Left cardiac atrium (tissue), 4 donors: Measurements from ENCODE around the gene ASTL. TPM values are rescaled to one million over a fixed set of nuclear protein-coding genes. Genes with fewer than 3 reads are reported as not detected.

ENCODE experiments used
- ATAC-seq, 2 donors: fragments of 200-7000 bp; cut with Tn5 transposase; one replicate each; pipeline ENCODE4 v1.9.1; 2020; ENCODE audit warnings: mild to moderate bottlenecking in 2 of 2, moderate library complexity in 2 of 2
- DNase-seq: peaks from one replicate; pipeline ENCODE4 v3.0.0-alpha.2; 2020
- intact Hi-C, 2 donors: fragments of 100-400 bp; cut with DNase I; formaldehyde crosslinking; loops; one replicate each; pipeline versions ENCODE4 v1.14.1 to v1.15.1; 2022 to 2023
- long read RNA-seq: library from polyadenylated mRNA; unstranded; transcript quantifications from one replicate; pipeline ENCODE4 v2.0.0, GENCODE V29; 2021
- total RNA-seq, 2 donors: library from RNA; stranded (reverse); fragmentation: NEBNext Ultra II Directional; extraction: Animal tissue kit (Norgen Biotek cat#: 25700); gene quantifications; one replicate each; pipeline ENCODE4 v1.2.1, GENCODE V29; 2021
- donor health status: DM: no; HTN: yes; CAD: no.
- donor health status: DM: no; HTN: yes; CAD: no; lungs with severe emphysema.
- donor health status: DM: yes; HTN: yes; CAD: no.
- donor health status: Dilated cardiomyopathy.

ASTL gene
- total RNA-seq: not detected
- long read RNA-seq: 0 reads

DNA sequence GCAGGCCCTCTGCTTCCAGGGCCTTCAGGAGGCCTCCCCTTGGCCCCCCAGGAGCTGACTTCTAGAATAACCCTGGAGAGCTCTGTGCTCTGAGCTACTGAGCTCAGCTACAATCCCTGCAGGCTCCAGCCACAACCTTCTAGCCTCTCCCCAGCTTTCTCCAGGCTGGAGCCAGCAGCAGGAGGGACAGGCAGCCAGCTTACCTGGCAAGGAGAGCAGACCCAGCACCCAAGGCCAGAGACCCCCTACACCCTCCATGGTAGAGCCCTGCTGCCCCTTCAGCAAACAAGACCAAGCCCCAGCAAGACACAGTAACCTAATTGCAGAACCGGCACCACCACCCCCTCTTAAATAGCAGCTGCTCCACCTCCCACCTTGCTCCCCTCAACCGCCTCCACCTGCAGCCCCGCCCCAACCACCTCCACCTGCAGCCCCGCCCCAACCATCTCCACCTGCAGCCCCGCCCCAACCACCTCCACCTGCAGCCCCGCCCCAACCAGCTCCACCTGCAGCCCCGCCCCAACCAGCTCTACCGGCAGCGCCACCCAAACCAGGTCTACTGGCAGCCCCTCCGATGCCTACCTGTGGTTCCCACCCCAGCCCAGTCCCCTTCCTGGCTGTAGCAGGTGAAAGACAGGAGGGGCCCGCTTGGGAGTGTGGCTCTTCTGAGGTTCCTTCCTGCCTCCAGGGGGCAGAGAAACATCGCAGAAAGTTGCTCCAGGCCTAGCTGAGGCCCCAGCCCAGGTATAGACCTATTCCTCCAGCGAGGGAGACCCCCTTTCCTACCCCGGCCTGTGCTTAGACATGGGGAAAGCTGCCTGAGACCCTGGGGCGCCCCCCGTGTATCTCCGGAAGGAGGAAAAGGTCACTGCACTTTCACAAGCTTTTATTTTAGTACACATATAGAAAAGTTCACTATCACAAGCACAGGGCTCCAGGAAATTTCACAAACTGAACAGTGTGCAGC, at the start of gene ASTL:
ASTL (minus strand) TSS at position 324 of the 967 bp plus-strand sequence; CDS start at position 258, 66 bp downstream.
- no peak for DNase-seq
- intact Hi-C loops: loop anchor here (2.0 to 10.0 kb wide), 3 partner anchors 116 to 369 kb away; partner anchors contain the start of gene NEURL3 (in 2 of the 2)
- ATAC-seq: peak; percentile 54 to 65

DNA sequence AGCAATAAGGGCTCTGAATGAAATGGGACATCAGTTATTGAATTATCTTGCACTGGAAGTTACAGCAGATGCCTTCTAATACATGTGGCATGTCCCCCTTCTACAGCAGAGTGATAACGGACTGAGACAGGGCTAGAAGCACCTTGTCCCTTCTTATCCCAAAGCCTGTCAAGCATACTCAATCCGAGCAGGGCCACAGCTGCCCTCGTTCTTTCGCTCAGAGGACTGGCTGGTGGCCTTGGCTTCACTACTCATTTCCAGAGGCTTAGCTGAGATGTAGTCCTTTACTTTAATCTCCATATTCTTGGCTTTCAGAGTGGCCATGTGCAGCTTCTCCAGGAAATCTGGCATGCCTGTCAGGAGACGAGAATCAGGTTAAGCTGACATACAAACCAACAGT, 48.3 kb upstream of the ASTL start:
- intact Hi-C loops: no loop called here
- no peak for ATAC-seq
- no peak for DNase-seq

DNA sequence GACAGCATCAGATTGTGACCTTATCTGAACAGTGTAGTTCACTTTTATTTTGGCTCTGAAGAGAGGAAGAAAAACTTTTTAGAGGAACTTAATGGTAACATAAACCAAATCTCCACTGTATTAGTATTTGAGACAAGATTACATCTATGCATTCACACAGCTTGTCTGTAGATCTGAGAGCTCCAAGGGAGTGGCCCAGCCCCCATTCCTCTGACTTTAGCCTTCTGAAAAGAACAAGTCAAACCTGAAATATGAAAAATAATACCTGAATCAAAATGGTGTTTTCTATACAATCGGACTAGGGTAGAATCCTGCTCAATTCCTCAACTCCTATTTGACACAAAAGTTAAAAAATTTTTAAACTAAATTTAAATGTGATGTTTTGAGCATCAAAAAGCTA, 47.2 kb upstream of the ASTL start:
- ATAC-seq (no peak), DNase-seq (no peak)
- intact Hi-C loops: no loop called here

DNA sequence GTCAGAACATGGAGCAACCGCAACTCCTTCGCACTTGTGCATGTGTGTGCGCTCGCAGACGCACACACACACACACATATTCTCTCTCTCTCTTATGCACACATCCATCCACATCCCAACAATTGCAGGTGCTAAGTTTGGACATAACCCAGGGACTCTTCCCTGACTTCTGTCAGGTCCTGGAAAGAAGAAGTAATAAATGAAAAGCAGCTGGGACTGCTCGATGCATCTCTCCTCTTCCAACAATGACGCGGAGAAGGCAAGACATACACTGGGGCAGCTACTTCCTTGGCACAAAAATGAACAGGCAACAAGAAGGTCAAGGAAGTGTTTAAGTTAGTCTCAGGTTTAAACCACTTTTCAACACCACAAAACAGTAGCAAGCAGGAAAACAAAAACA, 46.7 kb upstream of the ASTL start:
- ATAC-seq (no peak), DNase-seq (no peak)
- intact Hi-C loops: no loop called here

DNA sequence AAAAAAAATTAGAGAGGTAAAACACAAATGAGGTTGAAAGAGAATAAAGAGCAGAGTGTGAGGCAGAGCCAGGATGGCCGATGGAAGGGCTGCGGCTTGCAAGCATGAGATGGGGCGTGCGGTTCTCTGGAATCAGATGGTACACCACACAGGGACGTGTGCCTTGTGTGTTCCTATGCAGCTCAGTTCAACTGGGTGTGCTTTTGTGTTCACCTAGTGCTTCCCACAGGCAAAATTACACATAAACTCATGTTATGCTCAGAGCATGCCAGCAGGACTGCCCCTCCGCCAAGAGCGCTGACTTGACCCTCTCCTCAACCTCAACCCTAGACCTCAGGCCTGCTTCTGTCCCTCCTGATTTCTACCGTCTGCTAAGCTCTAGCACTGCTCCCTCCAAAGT, 45.9 kb upstream of the ASTL start:
- intact Hi-C loops: no loop called here
- no peak for DNase-seq
- ATAC-seq: no peak

DNA sequence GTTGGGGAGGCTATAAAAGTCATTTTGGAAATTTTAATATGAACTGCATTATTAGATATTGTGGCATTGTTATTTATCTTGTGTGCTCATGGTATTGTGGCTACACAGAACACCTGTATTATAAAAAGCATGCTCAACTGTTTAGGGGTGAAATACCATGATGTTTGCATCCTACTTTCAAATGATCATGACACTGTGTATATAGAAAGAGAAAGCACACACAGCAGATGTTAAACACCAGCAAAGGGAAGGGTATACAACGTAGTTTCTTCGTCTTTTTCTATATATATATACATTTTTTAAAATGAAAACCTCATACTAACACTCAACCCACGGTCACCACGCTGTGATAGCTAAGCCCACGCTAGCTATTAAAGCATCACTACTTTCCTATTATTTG, 43.2 kb upstream of the ASTL start:
- ATAC-seq (no peak), DNase-seq (no peak)
- intact Hi-C loops: no loop called here

DNA sequence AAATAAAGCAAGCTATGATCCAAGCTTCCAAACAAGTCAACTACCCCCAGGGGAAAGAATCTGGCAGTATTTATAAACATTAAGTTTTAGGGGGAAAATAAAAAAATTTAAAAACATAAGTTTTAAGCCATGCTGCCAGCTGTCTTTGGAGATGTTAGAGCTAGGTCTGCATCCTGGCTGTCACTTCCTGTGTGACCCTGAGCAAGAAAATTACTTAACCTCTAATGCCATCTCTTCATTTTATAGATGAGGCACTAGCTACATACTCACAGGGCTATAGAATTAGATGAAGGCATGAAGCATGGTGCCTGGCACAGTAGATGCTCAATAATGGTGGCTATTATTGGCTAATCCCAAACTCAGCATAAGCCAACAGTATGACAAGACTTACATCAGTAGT, 42.2 kb upstream of the ASTL start:
- ATAC-seq (no peak), DNase-seq (no peak)
- intact Hi-C loops: no loop called here

DNA sequence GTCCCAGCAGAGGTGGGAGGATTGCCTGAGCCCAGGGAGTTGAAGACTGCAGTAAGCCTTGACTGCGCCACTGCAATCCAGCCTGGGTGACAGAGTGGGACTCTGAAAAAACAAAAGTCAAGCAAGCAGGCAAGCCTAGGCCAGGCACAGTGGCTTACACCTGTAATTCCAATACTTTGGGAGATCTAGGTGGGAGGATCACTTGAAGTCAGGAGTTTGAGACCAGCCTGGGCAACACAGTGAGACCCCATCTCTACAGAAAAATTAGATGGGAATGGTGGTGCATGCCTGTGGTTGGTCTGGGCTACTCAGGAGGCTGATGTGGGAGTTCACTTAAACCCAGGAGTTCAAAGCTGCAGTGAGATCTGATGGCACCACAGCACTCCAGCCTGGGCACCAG, 41.7 kb upstream of the ASTL start:
- intact Hi-C loops: no loop called here
- ATAC-seq: no peak
- DNase-seq: no peak

DNA sequence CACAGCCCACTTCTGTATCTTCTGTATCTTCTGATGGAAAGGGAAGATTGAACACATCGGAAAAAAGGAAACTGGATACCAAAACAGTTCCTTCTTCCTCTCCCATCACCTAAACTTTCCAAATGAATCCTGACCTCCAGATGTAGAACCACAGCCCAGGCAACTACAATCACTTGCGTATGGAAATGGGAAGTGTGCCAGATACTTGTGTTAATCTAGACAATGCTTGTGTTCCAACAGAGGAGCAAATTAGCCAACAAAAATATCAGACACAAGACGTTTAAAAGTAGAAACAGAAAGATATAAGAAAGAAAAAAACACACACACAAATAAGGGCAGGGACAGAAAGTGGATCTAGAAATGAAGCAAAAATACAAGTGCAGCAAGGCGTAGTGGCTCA, 38.4 kb upstream of the ASTL start:
- no peak for DNase-seq
- no peak for ATAC-seq
- intact Hi-C loops: no loop called here

DNA sequence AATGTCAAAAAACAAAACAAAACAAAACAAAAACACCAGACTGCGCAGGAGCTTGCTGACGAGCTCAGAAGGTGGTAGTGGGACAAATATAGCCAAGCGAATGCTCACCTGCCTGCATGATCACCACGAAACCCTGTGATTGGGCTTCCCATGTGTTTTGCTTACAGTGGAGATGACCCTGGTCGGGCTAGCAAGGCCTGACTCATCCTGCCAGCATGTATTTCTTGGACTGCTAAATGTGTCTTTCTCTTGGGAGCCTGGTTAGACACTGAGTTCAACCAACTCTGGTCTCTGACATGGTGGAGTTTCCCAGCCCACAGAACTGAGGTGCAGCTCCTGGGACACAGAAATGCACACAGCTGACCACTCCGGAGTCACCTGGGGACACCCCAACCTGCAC, 37.6 kb upstream of the ASTL start:
- DNase-seq (no peak), ATAC-seq (peak in 1 of 2 donors; percentile 39)
- intact Hi-C loops: no loop called here

DNA sequence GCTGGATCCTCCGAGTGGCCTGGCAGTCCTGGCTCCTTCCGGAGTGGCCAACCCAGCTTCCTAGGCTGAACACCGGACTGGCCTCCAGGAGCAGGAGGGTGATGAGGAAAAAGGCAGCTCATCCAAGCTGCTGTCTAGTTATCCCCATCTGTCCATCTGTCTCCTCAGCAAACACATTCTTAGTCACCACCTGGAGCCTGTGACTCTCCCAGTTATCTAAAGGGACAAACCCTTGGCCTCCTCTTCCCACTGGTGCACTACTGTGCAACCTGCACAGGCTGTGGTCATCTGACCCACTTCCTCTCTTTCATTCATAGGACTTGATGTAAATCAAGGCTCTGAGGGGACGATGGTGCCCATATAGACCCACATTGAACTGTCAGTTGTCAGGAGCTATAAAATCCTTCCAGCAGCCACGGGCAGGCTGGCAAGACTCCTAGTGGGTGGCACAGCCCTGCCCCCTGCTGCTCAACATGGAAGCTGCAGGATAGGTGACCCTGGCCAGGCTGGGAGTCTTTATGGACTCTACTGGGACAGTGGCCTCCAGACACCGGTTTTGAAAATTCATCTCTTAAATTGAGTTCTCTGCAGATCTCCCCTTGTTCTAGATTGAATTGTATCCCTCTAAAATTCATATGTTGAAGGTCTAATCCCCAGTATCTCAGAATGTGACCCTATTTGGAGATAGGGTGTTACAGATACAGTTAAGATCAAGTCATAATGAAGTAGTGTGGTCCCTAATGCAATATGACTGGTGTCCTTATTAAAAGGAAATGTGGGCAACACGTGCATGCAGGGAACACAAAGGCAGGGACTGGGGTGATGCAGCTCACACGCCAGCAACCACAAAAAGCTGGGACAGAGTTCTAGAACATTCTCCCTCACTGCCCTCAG, 36.2 kb upstream of the ASTL start:
- ATAC-seq (peak; percentile 88 to 90), DNase-seq (peak; percentile 79)
- intact Hi-C loops: no loop called here

DNA sequence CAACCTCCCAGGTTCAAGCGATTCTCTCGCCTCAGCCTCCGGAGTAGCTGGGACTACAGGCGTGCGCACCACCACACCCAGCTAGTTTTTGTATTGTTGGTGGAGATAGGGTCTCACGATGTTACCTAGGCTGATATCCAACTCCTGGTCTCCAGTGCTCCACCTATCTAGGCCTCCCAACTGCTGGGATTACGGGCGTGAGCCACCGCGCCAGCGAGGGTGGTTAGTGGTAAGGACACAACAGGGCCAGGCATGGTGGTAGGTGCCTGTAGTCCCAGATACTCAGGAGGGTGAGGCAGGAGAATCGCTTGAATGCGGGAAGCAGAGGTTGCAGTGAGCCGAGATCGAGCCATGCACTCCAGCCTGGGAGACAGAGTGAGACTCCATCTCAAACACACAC, 33.5 kb upstream of the ASTL start:
- DNase-seq: no peak
- intact Hi-C loops: no loop called here
- ATAC-seq: no peak

DNA sequence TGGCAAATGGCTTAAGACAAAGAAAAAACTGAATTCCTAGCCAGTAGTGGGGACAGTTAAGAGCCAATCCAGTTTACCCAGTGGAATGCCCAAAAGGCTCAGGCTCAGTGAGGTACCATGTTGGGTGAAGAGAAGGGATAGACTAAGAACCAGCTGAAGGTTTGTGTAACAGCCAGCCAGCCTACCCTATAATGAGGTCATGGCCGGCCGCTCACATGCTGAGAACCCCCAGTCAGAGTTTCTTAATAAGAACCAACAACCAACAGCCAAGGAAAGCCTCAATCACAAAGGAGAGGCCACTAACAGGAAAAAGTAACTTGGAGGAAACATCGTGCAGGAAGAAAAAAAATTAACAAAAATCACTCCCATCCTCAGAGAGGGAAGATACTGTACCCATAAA, 32.3 kb upstream of the ASTL start:
- no peak for ATAC-seq
- no peak for DNase-seq
- intact Hi-C loops: no loop called here

DNA sequence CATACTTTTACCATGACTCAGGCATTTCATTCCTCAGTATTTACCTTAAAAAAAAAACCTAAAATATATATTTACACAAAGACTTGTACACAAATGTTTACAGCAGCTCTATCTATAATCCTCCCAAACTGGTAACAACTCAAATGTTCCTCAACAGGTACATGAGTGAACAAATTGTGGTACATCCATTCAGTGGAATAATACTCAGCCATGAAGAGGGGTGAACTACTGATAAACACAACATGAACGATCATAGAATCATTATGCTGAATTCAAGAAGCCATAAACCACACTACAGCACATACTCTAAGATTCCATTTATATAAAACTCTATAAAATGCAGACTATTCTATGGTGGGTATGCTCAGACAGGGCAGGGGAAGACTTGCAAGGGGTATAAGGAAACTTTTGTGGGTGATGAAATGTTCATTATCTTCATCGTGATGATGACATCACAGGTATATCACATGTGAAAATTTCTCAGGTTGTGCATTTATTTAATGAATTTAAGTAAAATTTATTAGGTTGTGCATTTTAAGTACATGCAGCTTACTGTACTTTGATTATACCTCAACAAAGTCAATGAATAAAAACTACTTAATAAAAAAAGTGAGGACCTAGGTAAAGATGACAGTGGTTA, 31.7 kb upstream of the ASTL start:
- intact Hi-C loops: no loop called here
- no peak for DNase-seq
- ATAC-seq: no peak

DNA sequence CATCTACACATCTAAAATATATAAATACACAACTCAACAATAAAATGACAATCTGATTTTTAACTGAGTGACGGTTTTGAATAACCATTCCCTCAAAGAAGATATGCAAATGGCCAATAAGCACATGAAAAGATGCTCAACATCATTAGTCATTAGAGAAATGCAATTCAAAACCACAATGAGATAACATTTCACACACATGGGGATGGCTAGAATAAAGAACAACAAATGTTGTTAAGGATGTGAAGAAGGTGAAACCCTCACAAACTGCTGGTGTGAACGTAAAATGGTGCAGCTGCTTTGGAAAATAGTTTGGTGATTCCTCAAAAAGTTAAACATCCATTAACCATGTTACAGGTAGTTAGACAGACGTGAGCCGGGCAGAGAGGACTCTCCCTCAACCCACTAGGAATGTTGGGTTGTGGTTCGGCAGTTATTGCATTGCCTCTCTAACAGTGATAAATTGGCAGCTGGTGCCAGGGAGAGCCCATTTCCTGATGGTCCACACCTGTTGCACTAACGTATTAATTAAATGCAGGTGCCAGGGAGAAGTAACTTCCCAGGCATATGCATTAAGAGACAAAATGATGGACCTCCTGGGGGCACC, 29.2 kb upstream of the ASTL start:
- ATAC-seq: no peak
- no peak for DNase-seq
- intact Hi-C loops: no loop called here

DNA sequence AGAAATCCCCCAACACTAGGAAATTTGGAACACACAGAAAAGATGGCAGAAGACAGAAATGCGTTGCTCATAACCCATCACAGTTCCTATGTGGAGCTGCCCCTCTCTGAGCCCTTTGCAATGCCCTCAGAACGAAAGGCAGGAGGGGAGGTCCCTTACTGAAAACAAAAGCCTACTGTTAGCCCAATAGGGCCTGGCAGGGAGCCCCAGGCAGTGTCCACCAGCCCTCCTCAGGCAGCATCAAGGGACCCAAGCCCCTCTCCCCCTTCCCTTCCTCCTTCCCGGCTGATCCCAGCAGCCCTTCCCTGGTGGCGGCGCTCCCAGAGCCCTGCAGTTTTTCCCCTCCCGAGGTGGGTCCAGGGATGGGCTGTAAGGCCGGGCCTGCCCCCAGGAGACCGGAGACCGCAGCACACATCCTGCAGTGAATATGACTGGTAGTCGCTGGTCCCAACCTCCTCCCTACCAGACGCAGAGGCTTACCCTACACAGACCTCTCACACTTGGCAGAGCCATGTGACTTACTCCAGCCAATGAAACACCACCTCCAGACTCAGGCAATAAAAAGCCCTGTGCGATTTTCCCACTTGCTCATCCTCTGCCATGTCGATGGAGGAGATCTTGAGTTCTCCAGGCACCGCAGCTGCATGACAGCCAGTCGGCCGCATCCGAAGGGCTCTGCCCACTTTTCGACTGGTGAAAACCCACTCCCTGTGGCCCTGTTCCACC, 26.3 kb upstream of the ASTL start:
- DNase-seq: no peak
- intact Hi-C loops: no loop called here
- peak; percentile 59 to 62 for ATAC-seq

DNA sequence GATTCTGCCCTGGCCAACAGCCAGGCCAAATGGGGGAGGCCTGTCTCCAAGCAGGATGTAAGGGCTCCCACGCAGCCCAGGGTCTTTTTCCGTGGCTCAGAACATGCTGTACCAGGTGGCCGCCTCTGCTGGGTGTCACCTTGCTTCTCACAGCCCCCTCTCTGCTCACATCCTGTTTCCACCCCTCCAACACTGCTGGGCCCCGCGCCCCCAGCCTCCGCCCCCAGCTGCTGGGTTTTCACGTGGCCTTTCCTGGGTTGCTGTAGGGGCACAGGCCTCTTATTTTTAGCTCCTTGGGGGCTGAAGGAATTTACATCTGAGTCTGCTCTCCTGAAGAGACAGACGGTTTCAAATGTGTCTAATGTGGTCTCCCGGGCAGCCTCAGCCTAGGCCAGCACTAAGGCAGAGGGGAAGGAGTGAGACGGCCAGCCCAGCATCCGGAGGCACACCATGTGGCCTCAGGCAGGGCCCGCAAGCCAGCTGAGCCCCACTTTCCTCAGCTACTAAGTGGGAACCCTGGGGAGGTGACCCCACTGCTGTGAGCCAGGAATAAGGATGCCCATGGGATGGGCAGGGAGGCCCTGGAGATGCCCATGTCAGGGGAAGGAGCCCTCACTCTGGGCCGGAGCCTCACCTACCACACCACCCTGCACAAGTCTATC, 25.6 kb upstream of the ASTL start:
- intact Hi-C loops: no loop called here
- ATAC-seq (peak in 1 of 2 donors; percentile 51), DNase-seq (no peak)

DNA sequence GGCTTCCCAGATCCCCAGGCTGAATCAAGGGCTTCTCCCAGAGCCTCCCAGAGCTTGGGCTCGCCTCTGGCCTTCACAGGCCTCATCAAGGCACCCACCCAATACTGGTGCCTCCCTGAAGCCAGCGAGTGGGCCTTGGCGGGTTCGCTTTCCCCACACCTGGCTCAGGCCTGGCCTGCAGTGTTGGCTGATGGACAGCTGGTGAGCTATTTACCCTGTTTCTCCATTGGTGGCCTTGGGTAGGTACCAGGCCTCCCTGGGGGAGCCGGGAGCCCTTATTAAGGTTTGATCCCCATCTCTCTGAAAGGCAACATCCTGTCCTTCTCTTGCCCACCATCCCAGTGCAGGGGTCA, 25.1 kb upstream of the ASTL start:
- no peak for ATAC-seq
- intact Hi-C loops: no loop called here
- no peak for DNase-seq
